COLO829 (cell line): ENCODE results near the gene CAMK2B.
A peak's percentile ranks its signal among the peaks of the same experiment; 100 is the strongest.
"Not testable (repeated sequence)": the region's sequence is repeated elsewhere in the genome, so short reads cannot be mapped to it uniquely, and the experiment has no call there.

Experiments
- DNase-seq: peaks from one replicate; pipeline ENCODE4 v3.0.0; 2012; ENCODE audit warnings: low spot score

CAMK2B gene

DNA sequence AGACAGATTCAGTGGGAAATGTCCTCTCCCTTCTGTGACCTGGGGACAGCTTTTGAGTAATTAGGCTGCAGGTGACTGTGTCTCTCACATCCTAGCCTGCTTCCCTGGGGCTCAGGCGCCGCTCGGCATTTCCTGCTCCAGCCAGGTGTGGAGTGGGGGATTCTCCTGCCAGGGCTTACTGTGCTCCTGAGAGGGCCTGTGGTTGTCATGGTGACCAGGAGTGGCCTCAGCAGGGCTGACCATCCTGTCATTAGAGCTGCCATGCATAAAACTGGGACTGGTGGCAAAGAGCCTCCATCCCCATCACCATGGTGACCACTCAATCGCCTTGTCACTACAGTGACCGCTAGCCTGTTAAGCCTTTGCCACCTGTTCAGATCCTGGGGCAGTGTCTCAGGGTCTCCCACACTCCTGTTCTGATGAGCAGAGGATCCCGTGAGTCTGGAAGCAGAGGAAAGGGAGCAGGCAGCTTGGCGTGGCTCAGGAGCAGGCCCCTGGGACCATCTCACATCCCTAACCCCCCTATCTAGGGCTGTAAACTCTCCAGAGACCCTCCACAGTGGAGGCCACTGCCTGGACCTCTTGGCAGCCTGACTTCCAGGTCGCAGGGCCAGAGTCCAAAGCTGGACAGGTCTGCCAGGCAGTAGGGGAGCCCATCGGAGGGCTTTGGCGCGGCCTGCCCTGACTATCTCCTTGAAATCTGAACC, 136.0 kb downstream of the CAMK2B start, which contains the start of gene GCK:
Gene GCK, minus strand, starts transcription at position 154 of the 707 bp plus-strand sequence. CDS start 486 bp downstream, outside the sequence.
- no peak for DNase-seq

DNA sequence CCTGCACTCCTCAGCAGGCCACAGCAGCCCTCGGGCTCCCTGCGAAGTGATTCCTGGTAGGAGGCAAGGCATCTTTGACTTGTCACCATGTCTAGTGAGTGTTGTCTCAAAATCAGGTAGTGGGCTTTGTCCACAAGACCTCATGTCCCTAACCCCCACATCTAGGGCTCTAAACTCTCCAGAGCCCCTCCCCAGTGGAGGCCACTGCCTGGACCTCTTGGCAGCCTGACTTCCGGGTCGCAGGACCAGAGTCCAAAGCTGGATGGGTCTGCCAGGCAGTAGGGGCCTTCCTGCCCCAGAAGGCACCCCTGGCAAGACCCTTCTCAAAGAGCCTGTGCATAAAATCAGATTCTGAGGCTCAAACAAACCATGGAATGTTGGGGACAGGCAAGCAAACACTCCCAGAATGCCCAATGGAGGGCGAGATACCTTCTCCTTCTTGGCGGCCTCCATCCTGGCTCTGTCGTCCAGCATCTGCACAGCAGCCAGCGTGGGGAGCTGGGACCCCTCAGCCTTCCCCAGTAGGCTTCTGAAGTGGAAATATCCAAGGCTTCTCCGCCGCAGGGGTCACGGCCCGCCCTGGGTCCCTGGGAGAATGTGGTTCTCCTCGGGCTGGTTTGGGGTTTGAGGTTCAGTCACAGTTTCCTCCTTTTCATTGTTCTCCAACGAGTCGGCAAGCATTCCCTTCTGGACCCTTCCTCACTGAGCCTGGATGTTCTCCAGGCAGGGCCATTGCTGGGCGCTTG, 136.7 kb downstream of the CAMK2B start:
- DNase-seq: no peak

DNA sequence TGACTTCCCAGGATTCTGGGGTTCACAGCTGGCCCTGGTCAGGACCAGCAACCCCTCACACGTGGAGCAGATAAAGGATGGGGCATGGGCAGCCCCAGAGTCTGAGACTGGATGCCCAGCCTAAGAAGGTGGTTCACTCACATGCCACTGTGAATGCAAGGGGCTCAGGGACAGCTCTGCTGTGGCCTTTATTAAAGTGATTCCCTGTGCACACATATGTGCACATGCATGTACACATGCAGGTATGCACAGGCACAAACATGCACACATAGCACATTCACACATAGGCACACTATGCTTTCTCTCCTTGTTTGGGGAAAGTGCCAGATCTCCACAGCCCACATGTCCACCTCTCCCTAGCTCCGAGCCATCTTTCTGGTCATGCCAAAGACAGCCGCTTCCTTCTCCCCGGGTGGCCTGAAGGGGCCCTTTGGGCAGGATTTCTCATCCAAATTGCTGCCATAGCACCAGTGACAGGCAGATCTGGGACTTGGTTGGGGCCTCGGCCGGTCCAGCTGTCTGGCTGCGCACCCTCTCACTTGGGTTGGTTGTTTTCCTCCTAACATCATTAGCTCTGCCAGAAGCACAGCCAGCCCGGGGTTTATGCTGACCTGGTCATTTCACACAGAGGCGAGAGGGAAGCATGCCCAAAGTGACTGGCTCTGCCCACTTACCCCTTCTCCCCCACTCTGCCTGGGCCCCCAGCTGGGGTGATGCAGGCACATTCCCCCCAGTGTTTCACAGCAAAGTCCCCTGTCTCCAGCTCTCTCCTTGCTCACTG, 137.6 kb downstream of the CAMK2B start:
- DNase-seq: no peak

DNA sequence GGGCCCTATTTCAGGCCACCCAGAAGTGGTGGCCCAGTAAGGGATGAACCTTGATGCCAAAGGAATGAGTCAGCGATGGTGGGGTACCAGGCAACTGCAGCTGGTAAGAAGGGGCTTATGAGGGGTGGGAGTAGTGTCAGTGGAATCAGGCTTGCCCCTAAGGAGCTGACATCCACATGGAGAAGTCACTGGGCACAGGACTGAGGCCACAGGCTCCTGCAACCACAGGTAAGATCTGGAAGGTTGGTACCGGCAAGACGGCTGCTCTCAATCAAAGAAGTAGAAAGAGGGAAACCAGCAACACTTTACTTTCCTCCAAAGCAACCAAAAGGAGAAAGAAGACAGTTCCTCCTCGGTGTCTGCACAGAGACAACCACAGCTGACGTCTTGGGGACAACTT, 138.7 kb downstream of the CAMK2B start:
- no peak for DNase-seq

DNA sequence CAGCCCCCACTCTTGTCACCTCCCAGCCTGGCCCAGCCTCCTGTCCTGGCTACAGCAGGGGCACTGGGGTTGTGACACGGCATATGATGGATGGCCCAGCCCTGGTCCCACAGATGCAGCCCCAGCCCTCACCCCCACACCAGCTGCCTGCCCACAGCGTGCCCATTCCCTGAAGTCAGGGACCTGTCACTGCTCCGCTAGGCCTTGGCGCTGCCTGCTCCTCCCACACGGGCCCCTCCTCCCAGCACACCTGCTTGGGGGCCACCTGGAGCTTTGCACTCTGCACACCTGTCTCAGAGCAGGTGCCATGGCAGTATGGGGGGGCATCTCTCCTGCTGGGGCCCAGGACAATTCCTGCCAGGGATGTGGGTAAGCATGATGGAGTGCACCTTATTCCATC, 139.7 kb downstream of the CAMK2B start:
- no peak for DNase-seq

DNA sequence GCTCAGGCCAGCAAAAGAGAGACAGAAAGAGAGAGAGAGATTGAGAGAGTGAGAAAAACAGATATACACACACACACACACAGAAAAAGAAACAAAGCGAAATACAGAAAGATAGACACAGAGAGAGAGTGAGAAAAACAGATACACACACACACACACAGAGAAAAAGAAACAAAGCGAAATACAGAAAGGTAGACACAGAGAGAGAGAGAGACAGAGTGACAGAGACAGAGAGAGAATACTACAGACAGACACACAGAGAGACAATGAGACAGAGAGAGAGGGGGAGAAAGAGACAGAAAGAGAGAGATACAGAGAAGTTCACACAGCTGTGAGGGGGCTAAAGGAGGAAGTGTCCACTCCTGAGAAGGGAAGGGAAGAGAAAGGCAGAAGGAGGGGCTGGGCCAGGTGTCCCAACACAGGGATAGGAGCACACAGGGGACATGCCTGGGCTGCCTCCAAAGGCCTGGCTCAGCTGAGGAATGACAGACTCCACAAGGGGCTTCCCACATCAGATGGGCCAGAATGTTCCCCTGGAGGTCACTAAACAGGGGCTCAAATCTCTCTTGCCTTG, 140.4 kb downstream of the CAMK2B start:
- DNase-seq: no peak

DNA sequence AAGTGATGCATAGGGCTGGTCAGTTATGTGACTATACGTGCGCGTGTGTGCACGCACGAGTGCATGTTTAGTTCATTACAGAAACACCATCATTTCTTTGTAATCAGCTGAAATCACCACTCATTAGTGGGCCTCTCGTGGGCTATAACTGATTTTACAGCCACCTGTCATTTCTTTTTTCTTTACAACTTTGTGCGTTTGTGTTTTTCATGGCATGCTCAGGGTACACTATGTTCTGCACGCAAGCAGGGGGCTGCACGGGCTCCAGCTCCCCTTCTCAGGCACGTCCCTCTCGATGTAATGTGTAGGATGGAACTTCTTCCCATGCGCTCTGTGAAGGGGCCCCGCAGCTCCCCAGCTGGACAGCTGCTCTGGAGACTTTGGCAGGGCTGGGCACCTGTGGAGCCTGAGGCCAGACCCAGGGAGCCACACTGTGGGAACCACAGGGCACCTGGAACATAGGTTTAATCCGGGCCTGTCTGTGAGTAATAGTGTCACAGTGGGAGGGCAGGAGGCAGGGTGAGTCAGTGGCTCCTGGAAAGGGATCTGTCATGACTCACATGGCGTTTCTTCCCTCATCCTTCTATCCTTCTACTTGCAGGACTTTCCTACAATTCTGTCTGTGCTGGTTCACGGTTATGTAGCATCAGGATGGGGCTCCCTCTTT, 141.1 kb downstream of the CAMK2B start:
- DNase-seq: peak; percentile 57

DNA sequence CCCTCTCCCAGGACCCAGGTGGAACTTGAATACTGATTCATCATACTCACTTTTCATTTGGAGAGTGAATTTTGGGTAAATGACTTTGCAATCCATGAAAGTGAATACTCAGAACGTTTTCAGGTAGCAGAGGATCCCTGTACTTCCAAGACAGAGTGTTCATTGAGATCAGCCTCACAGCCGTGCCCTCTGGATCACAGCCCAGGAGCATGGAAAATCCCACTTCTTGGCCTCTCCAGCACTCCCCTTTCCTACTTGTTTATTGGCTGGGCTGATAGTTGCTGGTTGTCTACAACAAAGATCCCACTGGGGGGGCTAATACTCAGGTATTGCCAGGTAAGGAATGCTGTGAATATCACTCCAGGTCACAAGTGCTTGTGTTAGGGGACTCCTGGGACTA, 142.0 kb downstream of the CAMK2B start:
- DNase-seq: no peak

DNA sequence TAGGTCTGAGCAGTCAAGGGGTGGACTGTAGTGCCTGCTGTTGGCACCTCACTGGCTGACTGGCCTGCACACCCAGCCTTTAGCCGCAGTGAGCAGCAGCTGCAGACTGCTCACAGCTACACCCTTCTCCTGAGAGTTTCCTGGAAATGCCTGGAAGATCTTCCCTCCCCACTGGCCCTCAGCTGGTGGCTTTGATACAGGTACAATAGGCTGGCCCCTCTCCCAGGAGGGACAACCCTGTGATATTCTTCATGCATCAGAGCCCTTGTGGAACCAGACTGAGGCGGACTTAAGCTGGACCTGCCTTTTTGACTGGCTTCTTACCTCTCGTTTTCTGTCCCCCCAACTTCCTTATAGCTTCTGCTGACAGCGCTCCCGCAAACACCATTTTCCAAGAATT, 142.6 kb downstream of the CAMK2B start:
- no peak for DNase-seq

DNA sequence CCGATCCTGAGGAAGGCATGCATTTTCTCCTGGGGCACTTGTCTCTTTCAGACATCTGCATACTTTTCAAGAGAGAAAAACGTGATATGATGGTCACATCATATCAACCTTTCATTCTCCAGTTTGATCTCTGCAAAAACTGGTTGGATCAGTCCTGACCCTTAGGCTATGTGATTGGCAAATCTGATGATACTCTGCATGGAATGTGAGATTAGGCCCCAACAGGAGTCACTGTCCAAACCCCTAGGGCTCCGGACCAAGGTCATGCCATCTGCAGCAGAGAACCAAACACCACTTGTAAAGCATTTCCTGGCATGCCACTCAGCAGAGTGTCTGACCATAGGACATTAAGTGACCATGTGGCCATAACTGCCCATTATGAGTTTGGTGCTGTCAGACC, 144.8 kb downstream of the CAMK2B start:
- DNase-seq: no peak

DNA sequence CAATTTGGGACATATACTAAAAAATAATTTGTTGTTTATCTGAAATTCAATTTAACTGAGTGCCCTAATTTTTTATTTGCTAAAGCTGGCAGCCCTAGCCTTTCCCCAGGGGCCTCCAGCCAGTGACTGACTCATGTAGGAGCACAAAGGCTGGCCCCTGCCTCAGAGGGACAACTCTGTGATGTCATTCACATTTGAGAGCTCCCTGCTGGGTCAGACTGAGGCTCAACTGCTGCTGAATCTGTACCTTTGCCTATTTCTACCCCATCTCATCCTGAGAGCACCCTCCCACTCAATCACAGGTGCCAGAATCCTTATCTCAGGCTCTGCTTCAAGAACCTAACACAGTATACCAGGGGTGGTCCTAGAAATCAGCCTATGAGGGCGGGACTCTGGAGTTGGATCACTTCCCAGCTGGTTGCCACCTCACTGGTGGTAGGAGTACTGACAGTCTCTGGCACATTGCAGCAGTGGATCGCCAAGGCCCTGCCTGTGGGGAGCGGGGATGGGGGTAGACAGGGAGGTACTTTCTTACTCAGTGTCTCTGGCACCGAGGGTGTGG, 147.7 kb downstream of the CAMK2B start:
- no peak for DNase-seq

DNA sequence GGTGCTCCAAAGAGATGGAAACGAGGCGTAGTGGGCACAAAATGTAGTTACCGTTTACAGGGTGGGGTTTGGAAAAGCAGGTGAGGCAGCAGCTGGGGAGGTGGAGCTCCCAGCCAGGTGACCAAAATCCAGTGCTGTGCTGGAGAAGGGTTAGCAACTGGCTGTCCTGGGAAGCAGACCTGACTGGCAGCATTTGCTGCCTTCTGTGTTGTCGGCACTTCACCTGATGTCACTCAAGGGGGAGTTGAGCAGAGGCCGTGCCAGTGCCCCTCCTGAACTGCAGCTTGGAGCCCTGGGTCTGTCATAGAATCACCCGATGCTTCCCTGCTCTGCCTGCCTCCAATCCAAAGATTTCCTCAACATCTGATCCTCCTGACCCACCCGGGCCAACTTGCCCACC, 148.9 kb downstream of the CAMK2B start:
- no peak for DNase-seq

DNA sequence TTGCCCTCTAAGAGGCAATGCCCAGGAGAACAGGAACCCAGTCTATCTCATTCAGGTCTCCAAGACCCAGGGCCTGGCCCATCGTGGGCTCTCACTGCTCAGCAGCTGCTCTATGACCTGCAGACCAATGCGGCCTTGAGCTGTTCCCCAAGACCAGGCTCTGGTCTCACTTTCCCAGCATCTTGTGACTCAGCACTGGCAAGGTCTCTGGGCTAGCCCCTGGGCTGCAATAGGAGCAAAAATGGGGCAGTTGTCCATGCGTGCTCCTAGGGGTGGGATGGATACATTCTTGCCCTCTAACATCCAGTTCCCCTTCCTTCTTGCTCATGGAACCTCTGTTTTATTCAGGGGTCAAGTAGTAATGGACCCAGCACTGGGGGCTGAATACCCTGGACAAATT, 149.7 kb downstream of the CAMK2B start:
- DNase-seq: no peak

DNA sequence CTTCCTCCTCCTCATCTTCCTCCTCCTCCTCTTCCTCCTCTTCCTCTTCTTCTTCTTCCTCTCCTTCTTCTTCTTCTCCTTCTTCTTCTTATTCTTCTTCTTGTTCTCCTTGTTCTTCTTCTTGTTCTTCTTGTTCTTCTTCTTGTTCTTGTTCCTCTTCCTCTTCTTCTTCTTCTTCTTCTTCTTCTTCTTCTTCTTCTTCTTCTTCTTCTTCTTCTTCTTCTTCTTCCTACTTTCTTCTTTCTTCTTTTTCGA, 150.8 kb downstream of the CAMK2B start:
- not testable (repeated sequence) for DNase-seq

DNA sequence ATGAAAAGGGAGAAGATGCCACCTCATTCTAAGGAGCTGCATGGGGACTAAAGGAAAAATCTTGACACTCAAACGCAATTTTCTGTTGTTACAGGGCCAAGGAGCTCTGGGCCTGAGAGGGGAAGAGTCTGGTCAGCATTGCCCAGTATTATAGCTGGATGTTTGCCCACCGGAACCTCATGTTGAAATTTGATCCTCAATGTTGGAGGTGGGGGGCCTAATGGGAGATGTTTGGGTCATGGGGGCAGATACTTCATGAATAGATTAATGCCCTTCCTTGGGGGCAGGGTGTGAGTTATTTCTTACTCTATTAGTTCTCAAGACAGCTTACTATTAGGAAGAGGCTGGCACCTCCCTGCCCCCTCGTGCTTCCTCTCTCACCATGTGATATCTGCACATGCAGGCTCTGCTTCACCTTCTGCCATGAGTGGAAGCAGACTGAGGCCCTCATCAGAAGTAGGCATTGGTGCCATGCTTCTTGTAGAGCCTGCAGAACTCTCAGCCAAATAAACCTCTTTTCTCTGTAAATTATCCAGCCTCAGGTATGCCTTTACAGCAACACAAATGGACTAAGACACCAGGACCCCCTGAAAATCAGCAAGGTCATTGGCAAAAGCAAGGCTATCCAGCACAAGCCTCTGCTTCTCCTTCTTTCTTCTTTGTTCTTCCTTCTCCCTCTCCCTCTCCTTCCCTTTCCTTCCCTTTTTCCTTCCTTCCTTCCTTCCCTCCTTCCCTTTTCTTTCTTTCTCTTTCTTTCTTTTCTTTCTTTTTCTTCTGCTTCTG, 151.3 kb downstream of the CAMK2B start:
- no peak for DNase-seq

DNA sequence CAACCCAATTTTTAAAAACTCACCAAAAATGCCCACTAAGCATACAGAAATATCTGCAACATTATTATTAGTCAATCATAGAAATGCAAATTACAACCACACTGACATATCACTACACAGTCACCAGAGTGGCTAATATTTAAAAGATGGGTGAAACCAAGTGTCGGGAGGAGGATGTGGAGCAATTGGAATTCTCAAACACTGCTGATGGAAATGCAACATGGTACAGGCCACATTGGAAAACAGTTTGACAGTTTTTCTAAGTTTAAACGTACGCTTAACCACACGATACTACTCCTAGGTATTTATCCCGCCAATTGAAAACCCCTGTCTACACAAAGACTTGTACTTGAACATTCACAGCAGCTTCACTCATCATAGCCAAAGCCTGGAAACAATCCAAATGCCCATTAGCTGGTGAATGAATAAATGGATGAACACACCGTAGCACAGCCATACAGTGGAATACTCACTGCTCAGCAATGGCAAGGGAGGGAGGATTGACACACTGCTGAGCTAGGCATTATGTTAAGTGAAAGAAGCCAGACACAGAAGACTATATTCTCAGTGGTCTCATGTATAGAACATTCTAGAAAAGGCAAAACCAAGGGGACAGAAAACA, 152.5 kb downstream of the CAMK2B start:
- no peak for DNase-seq

DNA sequence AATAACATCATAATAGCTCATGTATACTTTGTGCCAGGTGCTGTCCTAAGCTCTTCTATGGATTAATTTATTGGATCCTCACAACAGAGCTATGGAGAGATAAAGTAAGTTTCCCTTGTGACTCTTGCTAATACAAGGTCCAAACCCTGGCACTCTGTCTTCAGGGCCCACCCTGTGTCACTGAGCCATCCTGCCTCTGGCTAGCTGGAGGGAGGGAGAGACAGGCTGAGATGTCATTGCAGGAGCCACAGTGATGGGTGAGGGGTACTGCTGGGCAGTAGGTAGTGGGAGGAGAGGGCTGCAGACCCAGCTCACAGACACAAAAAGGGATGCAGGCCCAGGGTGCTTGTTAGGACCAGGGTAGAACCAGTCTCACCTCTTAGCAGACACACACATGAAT, 153.0 kb downstream of the CAMK2B start:
- DNase-seq: no peak

DNA sequence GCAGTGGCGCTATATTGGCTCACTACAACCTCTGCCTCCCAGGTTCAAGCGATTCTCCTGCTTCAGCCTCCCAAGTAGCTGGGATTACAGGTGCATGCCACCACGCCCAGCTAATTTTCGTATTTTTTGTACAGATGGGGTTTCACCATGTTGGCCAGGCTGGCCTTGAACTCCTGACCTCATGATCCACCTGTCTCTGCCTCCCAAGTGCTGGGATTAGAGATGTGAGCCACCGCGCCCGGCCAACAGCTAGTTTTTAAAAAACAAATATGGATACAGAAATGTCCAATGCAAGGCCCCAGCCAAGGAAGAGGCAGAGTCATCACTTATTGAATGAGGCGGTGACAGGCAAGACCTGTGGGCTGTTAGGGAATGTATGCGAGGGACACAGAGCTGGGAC, 153.5 kb downstream of the CAMK2B start:
- not testable (repeated sequence) for DNase-seq

DNA sequence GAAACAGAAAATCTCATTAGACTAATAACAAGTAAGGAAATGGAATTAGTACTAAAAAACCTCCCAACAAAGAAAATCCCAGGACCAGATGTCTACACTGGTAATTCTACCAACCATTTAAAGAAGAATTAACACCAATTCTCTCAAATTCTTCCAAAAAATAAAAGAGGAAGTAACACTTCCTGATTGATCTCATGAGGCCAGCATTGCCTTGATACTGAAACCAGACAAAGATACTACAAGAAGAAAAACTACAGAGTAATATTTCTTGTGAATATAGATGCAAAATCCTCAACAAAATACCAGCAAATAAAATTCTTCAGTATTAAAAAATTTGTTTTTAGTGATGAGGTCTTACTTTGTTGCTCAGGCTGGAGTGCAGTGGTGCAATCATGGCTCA, 157.5 kb downstream of the CAMK2B start:
- DNase-seq: no peak
